ENCODE measurements around the gene ABCC8. TPM values are rescaled to one million over a fixed set of nuclear protein-coding genes. Genes with fewer than 3 reads are reported as not detected.

The ABCC8 gene
- total and polyA plus RNA-seq, 2 of the 8 experiments (the other 6 are each of a cell fraction or from before 2014, with no cell fraction given) = 3.7 to 4.9 TPM

- TF ChIP-seq CHD7 (IDR thresholded peaks at IDR 0.05; ENCODE audit: insufficient replicate concordance, low read length) (no peak), GTF2F1 (IDR thresholded peaks at IDR 0.05; ENCODE audit: borderline replicate concordance, low read depth, low read length) (no peak), SP2 (IDR thresholded peaks at IDR 0.05; ENCODE audit: low read length) (no peak)
These were observed 19.8 kb upstream of the ABCC8 start (continued) for GRCh38 chr11:17496406-17496805.
